CD4-positive, alpha-beta T cell (primary cell): ENCODE results near the gene NMNAT2. TPM values are rescaled to one million over a fixed set of nuclear protein-coding genes. Genes with fewer than 3 reads are reported as not detected.

Experiments used
- ATAC-seq: fragments of 200-7000 bp; cut with Tn5 transposase; one replicate; pipeline ENCODE4 v1.10.0; 2022; ENCODE audit warnings: mild to moderate bottlenecking; ENCODE audit not compliant: poor library complexity
- CTCF ChIA-PET: fragments of 350-600 bp; sonication (Branson Sonifier 250); formaldehyde crosslinking; loops from one replicate; lab custom pipeline; 2021; ENCODE audit warnings: antibody characterized with exemption, inconsistent platforms; lab: Charles Lee
- POLR2A ChIA-PET: fragments of 350-600 bp; sonication (Branson Sonifier 250); formaldehyde crosslinking; loops from one replicate; lab custom pipeline; 2021; ENCODE audit warnings: antibody characterized with exemption, inconsistent platforms; lab: Charles Lee
- DNase-seq, 14 experiments: peaks; one replicate each; pipeline ENCODE4 v3.0.0-alpha.2; 2013 to 2020; ENCODE audit warnings: mixed read lengths in 2 of 14
- H3K27ac ChIP-seq, 2 donors: one replicate each; pipeline versions ENCODE4 v1.5.1 to v1.7.0; 2013; ENCODE audit warnings: low read length in 2 of 2, low read depth in 1 of 2, mild to moderate bottlenecking in 1 of 2
- H3K27me3 ChIP-seq, 2 experiments: 1 replicate in 1 of 2; 2 replicates in 1 of 2; pipeline versions ENCODE4 v1.6.1 to v1.7.0; 2013; ENCODE audit warnings: low read length in 2 of 2, control low read depth in 1 of 2, mild to moderate bottlenecking in 1 of 2, moderate library complexity in 1 of 2; ENCODE audit not compliant: insufficient read depth in 2 of 2, control insufficient read depth in 1 of 2
- H3K36me3 ChIP-seq: one replicate; pipeline ENCODE4 v1.6.1; 2013; ENCODE audit warnings: low read length, control low read depth; ENCODE audit not compliant: insufficient read depth
- H3K4me1 ChIP-seq: one replicate; pipeline ENCODE4 v1.6.1; 2013; ENCODE audit warnings: low read length, control low read depth; ENCODE audit not compliant: insufficient read depth
- H3K4me3 ChIP-seq: one replicate; pipeline ENCODE4 v1.5.1; 2013; ENCODE audit warnings: mild to moderate bottlenecking, low read length, moderate library complexity
- H3K9me3 ChIP-seq, 2 experiments: 1 replicate in 1 of 2; 2 replicates in 1 of 2; pipeline versions ENCODE4 v1.6.1 to v1.7.0; 2013; ENCODE audit warnings: low read length in 2 of 2, mild to moderate bottlenecking in 2 of 2, control low read depth in 1 of 2, moderate library complexity in 1 of 2; ENCODE audit not compliant: control insufficient read depth in 1 of 2, insufficient read depth in 1 of 2
- H3K27ac Mint-ChIP-seq: one replicate; pipeline ENCODE4 v1.8.0; 2020; ENCODE audit warnings: mixed read lengths
- H3K27me3 Mint-ChIP-seq: one replicate; pipeline ENCODE4 v1.8.0; 2021; ENCODE audit warnings: mixed read lengths
- H3K36me3 Mint-ChIP-seq: one replicate; pipeline ENCODE4 v1.8.0; 2021; ENCODE audit warnings: low read depth, mixed read lengths
- H3K4me1 Mint-ChIP-seq: one replicate; pipeline ENCODE4 v1.8.0; 2021; ENCODE audit warnings: low read depth, mixed read lengths
- H3K4me3 Mint-ChIP-seq: one replicate; pipeline ENCODE4 v1.8.0; 2020; ENCODE audit warnings: mild to moderate bottlenecking, mixed read lengths
- H3K9me3 Mint-ChIP-seq: one replicate; pipeline ENCODE4 v1.8.0; 2020; ENCODE audit warnings: mixed read lengths
- CTCF ChIP-seq: fragments of 200-600 bp; IDR thresholded peaks from one replicate; pipeline ENCODE4 v1.8.0; 2022; ENCODE audit warnings: antibody characterized with exemption, mild to moderate bottlenecking
- intact Hi-C, 2 experiments: fragments of 100-400 bp; cut with DNase I in 1 of 2; cut with micrococcal nuclease in 1 of 2; formaldehyde crosslinking; loops; one replicate each; pipeline versions ENCODE4 v1.15.1 to v1.9.0; 2023 to 2025; cut with DNase I, micrococcal nuclease
- total RNA-seq, 174 experiments: library from RNA in 2 of 174; stranded (reverse) in 2 of 174; gene quantifications; one replicate each; pipeline ENCODE4 v1.2.3 and lab custom pipeline; 2021 to 2026

NMNAT2 gene
- total RNA-seq, 2 experiments from 2014 or later = not detected

GRCh38 chr1:183295521-183295920 is 122.7 kb downstream of the NMNAT2 start:
- H3K27ac ChIP-seq = no peak overlapping the region
- H3K4me3 ChIP-seq = no peak overlapping the region
- no peak overlapping the region for H3K4me3 Mint-ChIP-seq
- DNase-seq = no peak
- intact Hi-C loops = no loop called here
- no peak for ATAC-seq
- no peaks in the 10 kb centered on the region for H3K9me3 Mint-ChIP-seq
- no peaks in the 10 kb centered on the region for H3K36me3 ChIP-seq
- H3K27me3 ChIP-seq = no peaks in the 10 kb centered on the region
- H3K9me3 ChIP-seq = no peaks in the 10 kb centered on the region
- H3K4me1 ChIP-seq = no peaks in the 10 kb centered on the region
- no peak overlapping the region for H3K27ac Mint-ChIP-seq
- H3K36me3 Mint-ChIP-seq = no peaks in the 10 kb centered on the region
- ChIA-PET POLR2A (no interaction called here), CTCF (no interaction called here)
- H3K27me3 Mint-ChIP-seq = peaks cover 4% of the 10 kb centered on the region
- TF ChIP-seq CTCF = no peak
- no peaks in the 10 kb centered on the region for H3K4me1 Mint-ChIP-seq

- TF ChIP-seq CTCF = no peak
- POLR2A ChIA-PET = no interaction called here
- CTCF ChIA-PET = no interaction called here
- ATAC-seq (no peak), DNase-seq (no peak)
- Histone ChIP-seq H3K36me3 (no peaks in the 10 kb centered on the region), H3K27me3 (no peaks in the 10 kb centered on the region), H3K9me3 (no peaks in the 10 kb centered on the region), H3K4me3 (no peak overlapping the region), H3K27ac (no peak overlapping the region), H3K4me1 (no peaks in the 10 kb centered on the region)
- Mint-ChIP-seq H3K36me3 (no peaks in the 10 kb centered on the region), H3K27me3 (no peaks in the 10 kb centered on the region), H3K27ac (no peak overlapping the region), H3K4me1 (no peaks in the 10 kb centered on the region), H3K4me3 (no peak overlapping the region), H3K9me3 (no peaks in the 10 kb centered on the region)
- intact Hi-C loops = no loop called here
Measured at GRCh38 chr1:183293876-183294275, 124.3 kb downstream of the NMNAT2 start.

GRCh38 chr1:183293241-183293640 is 124.9 kb downstream of the NMNAT2 start:
- H3K27me3 ChIP-seq = no peaks in the 10 kb centered on the region
- H3K4me1 Mint-ChIP-seq = no peaks in the 10 kb centered on the region
- no peaks in the 10 kb centered on the region for H3K36me3 ChIP-seq
- H3K9me3 Mint-ChIP-seq = no peaks in the 10 kb centered on the region
- no peak overlapping the region for H3K27ac ChIP-seq
- H3K36me3 Mint-ChIP-seq = no peaks in the 10 kb centered on the region
- H3K4me1 ChIP-seq = no peaks in the 10 kb centered on the region
- no peak for TF ChIP-seq CTCF
- POLR2A ChIA-PET = no interaction called here
- DNase-seq (no peak), ATAC-seq (no peak)
- intact Hi-C loops = no loop called here
- CTCF ChIA-PET = no interaction called here
- no peak overlapping the region for H3K27ac Mint-ChIP-seq
- no peak overlapping the region for H3K4me3 Mint-ChIP-seq
- H3K4me3 ChIP-seq = no peak overlapping the region
- no peaks in the 10 kb centered on the region for H3K9me3 ChIP-seq
- no peaks in the 10 kb centered on the region for H3K27me3 Mint-ChIP-seq
